Measurements from ENCODE around the gene DLX6.
A peak's percentile ranks its signal among the peaks of the same experiment; 100 is the strongest.

The DLX6 gene

GRCh38 chr7:96995406-96996110, 9.8 kb upstream of the DLX6 start:
- no peak for DNase-seq (ENCODE audit: low spot score)

DNA sequence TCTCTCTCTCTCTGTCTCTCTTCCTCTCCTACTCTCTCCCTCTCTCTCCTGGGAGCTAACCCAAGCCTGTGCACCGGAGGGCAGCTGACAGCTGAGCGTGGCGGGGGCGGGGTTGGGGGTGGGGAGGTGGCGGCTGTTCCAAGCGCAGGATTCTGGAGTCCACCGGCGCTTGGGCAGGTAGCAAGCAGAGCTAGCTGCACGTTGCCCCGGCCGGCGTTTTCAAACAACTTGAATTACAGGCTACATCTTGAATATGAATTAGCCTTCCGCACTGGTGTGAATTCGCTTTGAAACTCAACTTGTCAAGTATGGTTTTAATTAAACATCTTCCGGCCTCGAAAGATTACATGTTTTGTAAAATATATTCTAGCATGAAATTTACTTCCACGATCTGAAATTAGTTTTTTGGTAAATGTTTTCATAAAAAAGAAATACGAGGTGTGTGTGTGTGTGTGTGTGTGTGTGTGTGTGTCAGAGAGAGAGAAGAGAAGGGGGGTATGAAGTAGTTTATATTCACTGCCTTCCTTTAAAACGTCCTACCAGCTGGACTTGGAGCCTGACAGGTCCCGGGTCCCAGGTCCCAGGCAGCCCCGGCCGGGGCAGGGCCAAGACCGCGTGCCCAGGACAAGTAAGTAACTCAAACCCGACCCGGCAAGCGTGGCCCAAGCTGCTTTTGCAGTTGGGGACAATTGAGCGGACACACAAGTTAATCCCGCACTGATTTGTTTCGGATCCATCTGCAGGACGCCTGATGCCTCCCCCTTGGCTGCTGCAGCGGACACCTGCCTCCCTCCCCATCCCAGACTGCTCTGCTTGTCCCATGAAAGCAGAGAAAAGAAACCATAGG, 9.0 kb upstream of the DLX6 start:
- no peak for DNase-seq (ENCODE audit: low spot score)

DNA sequence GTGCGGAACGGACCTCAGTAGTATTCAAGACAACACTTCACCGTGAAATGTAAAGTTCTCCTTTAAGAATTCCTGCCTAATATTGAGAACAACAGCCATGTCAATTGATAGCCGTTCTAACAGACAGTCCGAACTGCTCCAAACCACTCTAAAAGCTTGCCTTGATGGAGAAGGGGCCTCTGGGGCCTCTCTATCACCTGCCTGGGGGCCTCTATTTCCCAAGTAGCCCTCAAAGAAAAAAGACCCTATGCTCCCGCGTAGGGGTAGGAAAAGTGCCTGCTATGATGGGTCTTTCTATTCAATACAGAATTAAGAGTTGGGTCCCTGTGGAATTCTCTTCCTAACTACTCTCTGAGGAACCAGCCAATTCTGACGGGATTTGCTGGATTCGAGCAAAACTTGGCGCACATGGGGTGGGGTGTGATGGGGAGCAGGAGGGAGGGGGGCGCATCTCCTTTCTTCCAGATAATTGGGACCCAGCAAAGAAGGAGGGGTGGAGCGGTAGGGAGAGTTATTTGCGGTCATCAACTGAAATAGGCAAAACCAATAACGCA, 8.3 kb upstream of the DLX6 start:
- no peak for DNase-seq (ENCODE audit: low spot score)

GRCh38 chr7:96997512-96998032, 7.8 kb upstream of the DLX6 start:
- DNase-seq (ENCODE audit: low spot score): no peak

DNA sequence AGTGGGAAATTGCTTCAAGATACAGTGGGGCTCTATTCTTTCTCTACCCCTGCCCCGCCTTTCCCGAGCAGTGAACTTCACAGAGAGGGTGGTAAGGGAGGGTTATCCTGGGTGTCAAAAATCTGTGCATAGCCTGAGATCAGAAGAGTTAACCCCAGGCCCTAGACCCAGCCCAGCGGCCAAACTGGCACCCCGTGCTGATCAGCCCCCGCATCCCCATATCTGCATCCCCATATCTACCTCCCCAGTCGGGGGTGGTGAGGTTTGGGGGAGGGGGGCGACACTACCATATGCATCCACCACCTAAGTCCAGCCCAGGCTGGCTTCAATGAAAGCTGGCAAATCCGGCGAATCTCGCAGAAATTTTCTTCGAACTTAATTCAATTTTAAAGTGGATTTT, 7.0 kb upstream of the DLX6 start:
- no peak for DNase-seq (ENCODE audit: low spot score)

DNA sequence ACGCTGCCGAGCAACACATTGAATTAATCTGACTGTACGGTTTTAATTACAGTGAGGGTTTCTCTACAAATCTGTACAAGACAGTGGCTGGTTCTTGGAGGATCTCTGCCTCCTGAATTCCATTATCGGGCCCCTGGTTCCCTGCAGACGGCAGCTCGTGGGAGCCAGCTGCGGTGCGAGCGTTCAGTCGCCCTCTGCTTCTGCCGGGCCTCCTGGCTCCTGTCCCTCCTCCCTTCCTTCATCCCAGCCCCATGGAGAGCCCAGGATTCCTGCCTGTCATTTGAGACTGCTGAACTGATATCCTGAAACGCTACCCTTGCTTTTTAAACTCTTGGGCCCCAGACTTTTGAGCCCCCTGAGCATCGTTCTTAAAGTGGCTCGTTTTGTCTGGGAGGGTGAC, 6.6 kb upstream of the DLX6 start:
- DNase-seq (ENCODE audit: low spot score): no peak

- DNase-seq (ENCODE audit: low spot score): no peak
Measured at GRCh38 chr7:97001221-97001620, 4.1 kb upstream of the DLX6 start.

GRCh38 chr7:97001656-97002554, 3.4 kb upstream of the DLX6 start:
- no peak for DNase-seq (ENCODE audit: low spot score)

DNA sequence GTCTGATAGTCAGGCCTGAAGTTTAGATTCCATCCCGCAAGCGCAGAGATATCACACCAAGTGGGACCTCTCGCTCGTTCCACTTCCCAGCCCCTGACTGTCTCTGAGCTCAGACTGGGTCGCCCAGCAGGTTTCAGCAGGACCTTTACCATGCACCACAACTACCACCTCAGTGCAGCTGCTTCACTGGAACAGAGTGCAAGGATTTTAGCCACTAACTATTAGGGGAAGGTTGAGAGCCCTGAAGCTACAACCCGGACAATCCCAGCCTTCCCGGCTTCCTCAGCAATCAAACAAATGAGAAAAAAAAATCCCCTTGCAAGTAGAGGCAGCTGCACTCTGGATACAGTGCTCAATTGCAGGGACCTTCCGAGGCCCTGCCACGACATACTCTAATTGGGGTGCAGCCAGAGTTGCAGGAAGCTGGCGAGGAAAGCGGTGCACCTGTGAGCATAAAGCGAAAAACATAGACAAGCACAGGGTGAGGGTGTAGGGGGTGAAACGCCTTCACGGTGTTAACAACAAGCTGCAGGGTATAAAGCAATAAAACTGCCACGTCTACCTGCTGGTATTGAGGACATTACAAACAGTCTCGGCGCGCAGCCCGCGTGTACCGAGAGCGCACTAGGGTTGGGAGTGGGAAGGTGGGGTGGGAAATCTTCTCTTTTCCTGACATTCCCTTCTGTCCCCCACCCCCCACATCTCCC, 2.6 kb upstream of the DLX6 start:
- DNase-seq (ENCODE audit: low spot score): no peak

DNA sequence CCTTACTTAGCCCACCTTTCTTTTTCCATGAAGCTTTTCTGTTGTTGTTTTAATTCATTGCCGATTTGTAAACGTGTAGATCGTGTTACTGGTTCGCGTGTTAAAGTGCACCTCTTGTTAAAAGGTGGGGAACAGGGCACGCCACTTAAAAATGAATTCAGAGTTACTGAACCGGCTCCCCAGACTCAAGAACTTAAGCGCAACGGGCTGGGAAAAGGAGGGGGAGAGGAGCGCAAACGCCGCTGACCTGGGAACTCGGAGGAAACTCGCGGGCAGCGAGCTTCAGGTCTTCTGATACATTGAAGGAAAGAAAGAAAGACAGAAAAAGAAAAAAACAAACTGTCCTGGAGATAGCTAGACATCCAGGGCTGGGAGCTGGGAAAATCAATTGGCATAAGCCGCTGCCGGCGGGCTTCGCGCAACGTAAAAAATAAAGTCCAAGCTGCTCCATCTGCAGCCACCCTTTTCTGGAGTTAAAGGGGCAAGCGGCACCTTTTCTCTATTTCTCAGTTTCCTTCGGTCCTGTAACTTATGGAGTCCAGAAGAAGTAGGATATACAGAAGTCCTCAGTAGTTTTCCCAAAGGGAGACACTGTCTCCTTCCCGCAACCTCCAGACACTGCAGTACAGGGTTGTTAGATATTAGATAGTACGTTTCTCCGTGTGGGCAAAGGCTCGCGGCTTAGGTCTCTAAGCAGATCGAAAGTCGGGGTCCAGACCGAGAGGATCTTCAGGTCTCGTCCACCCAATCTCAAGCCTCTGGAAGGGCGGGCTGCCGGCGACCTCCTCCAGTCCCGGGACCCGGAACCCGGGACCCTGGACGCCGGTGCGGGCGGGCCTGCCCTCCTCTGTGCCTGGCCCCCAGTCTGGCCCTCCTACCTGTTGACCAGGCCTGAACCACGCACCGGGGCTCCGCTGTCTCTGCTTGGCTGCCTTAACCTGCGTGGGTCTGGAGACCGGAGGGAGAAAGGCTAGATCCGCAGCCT, 1.8 kb upstream of the DLX6 start:
- DNase-seq (ENCODE audit: low spot score): no peak

GRCh38 chr7:97004247-97005182, 838 bp upstream of the DLX6 start:
- no peak for DNase-seq (ENCODE audit: low spot score)

- peak; percentile 89 for DNase-seq (ENCODE audit: low spot score)
Measured at GRCh38 chr7:97006055-97006815, 882 bp downstream of the DLX6 start.

DNA sequence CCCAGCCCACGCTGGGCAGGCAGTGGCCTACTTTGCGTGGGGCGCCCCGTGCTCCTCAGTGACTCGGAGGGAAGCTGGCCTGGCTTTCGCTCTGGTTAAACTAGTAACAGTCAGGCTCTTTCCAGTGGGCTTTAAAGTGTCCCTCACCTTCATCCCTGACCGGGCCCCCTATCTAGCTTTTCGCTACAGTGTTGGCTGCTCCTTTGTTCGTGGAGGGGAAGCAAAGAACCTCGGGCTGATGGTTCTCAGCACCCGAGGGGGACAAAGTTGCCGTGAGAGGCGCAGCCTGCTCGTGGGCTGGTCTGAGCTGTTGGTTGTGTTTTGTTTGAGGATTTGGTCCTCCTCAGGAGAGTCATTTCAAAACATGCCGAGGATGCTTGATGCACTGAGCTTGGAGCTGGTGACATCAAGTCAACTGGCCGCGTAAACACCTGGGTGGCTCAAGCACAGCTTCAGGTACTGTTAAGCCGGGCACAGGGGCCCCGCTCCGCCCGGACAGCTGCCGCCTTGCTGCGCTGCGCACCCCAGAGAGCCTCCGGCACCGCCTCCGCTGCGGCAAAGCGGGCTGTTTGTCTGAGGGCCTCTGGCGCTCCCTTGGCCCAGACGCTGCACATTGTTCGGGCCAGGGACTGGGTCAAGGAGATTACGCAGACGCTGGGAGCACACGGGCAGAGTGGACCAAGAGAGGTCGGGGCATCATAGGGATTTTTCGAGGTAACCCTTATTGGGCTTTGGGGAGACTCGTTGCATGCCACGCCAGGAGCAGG, 1.6 kb downstream of the DLX6 start:
- DNase-seq (ENCODE audit: low spot score): no peak

DNA sequence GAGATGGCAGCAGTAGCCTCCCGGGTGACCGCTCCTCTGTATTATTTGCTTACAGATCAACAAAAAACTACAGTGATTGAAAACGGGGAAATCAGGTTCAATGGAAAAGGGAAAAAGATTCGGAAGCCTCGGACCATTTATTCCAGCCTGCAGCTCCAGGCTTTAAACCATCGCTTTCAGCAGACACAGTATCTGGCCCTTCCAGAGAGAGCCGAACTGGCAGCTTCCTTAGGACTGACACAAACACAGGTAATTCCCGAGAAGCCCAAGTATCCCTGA, 2.2 kb downstream of the DLX6 start:
- DNase-seq (ENCODE audit: low spot score): no peak

GRCh38 chr7:97008275-97008917, 3.0 kb downstream of the DLX6 start:
- no peak for DNase-seq (ENCODE audit: low spot score)

DNA sequence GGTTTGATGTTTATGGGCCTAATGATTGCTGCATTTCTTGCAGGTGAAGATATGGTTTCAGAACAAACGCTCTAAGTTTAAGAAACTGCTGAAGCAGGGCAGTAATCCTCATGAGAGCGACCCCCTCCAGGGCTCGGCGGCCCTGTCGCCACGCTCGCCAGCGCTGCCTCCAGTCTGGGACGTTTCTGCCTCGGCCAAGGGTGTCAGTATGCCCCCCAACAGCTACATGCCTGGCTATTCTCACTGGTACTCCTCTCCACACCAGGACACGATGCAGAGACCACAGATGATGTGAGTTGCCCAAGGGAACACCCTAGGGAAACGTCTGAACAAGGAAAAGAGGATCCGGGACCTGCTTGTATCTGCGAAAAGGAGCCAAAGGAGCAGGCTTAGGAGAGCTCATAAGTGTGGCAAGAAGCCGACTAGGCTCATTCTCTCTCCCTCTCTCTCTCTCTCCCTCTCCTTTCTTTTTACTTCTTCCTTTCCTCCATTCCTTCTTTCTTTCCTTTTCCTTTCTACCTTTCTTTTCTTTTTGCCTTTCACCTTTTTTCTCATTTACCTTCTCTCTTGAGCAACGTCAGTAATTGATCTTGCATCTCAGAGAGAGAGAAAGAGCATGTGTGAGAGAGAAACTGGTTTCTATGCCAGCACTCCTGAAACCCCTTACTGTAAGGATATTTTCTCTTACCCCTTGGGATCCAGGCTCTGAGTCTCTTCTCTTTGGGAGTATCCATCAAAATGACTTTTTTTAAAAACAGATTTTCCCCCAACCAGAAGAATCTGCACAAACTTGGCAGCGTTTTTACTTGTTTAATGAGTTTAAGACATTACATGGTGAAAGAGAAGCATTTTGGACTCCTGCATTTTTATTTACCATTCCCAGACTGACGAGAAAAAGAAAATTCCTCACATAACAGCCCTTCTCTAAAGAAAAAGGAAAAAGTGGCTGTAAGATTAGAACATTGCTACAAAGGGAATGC, 4.7 kb downstream of the DLX6 start:
- no peak for DNase-seq (ENCODE audit: low spot score)
